NCI-H82 (cell line): ENCODE data around the gene SEC24D.

Experiments used
- DNase-seq: peaks from one replicate; lab custom pipeline; 2025; lab: John Stamatoyannopoulos, UW

Gene SEC24D

DNA sequence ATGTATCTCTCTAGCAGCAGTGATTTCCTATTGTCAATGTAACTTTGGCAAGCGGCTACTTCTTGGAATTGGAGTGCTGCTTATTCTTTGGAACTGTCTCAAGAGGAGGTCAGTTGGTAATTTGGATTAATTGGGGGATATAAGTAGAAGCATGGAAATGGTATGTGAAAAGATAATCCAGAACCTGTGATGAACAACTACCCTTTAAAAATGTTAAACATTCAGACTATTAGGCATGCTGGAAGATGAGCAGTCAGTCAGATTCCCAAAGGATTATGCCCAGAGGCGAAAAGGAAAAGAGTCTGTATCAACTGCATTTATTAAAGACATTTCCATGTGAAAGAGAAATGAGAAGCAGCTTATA lies 62.5 kb downstream of the SEC24D start:
- DNase-seq: no peak

DNA sequence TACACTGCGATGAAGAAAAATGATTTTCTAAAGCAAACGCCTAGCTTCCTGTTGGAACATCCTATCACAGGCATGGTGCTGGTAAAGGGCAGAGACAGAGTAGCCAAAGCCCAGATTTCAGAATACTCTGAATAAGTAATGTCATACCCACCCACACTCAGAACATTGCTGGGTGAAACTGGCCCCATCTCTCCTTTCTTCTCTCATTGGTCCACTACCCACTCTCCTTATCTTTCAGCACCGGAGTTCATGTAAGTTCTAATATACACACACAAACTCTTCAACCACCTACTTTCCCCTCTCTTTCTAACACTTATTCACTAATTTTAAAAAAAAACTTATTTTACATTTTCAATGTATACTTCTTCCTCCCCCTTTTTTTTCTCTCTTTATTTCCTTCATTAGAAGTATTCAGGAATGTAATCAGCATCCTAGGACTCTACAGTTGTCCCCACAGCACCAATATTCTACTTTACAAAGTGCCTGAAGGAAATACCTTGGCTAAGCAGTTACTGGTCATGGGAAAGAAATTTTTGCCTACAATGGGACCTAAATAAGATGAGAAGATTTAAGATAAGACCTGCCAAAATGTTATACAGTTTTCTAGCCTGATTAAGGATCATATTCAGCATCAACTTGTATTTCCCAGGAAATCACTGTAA lies 63.0 kb downstream of the SEC24D start:
- DNase-seq: no peak

DNA sequence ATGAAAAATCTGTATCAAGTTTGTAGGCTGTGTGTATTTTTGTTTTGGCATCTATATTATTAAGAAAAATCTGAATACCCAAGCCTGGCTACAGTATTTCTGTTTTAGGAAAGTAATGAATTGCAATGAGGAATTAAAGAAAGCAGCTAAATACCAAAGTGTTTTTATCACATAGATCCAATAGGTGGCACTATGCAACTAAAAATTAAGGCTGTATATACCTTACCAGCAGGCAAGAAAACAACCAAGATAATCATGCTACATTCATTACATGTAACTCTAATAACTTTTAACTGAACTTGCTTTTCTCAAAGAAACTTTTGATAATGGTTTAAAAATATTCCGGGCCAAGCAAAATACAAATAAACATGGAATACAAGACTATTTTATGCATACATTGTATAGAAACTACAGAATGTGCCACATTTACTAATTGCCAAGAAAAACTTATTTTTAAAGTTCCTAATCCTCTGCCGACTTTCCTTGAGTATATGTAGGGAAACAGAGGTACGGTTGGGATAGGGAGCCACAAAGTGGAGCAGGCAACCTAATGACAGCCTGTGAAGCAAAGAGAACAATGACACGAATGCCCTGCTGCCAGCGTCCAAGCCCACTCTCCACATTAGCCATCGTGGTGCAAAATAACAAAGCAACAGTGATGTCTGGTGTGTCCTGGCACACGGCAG lies 63.7 kb downstream of the SEC24D start:
- DNase-seq: peak; percentile 65

DNA sequence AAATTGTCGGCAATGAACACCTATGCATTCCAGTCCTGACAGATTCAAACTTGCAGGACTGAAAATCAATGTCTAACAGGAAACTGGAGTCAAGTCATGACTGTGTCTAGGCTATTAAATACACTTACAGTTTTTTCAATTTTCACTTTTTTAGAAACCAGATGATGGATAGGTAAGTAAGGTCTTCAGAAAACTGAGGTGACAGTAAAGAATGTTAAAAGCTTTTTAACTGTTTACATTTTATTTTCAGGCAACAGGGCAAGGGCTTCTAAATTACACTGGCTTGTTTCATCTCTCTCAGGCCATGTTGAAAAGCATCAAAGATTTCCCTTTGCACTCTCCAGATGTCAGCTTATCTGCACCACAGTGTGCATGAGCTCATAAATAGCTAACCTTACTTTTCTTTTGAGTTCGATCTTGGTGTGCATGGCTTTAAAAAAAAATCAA lies 65.2 kb downstream of the SEC24D start:
- DNase-seq: no peak

DNA sequence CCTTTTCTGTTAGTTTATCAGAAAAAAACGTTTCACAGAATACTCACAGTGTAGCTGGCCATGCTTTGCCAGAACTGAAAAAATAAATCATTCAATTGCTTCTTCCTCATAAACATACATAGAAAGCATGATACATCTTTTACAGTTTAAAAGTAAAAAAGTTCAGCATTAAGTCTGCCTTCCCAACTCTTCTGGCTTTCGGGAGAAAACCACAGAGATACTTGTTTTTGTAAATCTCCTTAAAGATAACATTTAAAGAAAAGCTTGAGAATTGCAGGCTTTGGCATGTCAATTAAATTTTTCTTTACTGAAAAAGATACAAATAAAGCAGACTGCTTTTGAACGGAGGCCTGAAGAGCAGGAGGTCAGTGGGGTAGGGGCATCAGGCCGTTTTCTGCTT lies 66.8 kb downstream of the SEC24D start:
- no peak for DNase-seq

DNA sequence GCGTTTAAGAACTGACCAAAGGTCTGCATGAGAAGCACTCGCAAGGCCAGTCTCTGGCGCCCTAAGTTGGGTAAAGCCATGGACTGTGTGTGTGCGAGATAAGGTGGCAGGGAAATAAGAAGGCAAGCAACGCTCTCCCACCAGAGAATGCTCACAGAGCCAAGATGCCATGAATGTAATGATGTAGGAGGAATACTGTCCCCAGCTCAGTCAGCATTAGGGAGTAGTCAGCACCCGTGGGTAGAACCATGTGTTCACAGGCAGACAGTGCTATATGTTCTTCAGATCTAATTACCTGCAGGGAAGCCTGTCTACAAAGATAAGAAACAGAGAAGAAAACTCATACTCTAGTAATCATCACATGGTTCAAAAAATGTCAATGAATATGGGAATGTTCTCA lies 68.8 kb downstream of the SEC24D start:
- DNase-seq: no peak

DNA sequence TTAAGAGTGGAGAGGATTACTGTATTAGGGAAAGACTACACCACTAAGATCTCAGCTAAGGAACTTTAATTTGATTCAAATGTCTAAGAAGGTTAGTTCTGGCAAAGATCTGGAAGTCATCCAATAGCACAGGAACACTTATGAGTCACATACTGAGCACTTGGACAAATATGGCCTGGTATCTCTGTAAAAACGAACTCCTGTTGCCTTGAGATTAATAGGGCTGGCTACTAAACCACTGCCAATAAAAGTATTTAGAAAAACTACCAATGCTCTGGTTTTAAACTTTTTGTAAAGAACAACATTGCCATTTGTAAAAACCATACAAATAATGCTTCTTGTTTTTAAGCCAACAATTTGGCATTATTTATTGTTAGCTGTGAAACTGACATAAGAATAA lies 70.5 kb downstream of the SEC24D start:
- DNase-seq: peak; percentile 89

DNA sequence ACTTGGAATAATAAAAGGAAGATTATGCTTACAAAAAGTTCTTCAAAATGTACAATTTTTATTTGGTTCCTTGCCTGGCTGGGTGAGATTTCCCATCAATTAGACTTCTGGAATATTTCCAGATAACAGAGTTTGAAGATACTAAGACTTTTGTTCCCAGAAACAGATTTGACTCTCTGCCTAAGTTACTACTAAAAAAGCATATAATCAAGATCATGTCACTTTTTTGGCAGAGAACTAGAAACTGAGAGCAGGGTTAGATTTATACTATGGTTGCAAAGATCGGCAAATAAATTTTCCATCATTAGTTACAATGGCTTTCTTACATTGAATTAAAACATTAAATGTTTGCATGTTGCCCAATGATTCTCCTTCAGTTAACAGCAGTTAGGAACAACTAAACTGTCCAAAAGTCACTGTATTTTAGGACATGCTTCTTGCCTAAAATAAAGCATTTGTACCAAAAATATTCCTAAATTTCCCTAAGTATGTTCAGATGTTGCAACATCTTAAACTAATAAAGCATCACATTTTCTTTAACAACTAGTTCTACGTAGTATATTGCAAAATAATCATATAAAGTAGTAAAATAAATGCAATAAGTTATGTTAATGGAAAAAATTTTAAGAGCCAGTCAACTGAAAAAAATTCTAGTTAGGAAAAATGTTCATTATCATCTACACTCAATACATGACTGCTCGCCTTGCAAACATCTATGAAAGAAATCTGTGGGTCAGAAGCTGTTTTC lies 73.0 kb downstream of the SEC24D start:
- DNase-seq: no peak

DNA sequence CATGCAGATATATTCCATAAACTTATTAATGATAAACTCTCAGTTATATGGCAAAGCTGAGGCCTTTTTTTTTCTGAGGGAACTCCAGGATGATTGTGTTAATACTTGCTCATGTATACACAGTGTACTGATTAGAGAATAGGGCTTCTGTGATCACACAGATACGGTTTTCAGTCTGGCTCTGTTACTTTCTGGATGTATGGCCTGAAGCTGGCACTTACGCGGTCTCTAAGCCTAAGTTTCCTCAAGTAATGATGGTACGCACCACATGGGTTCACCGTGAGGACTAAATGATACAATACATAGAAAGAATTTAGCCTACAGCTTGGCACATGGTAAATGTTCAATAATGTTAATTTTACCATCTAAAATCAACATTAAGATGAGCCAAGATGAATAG lies 73.8 kb downstream of the SEC24D start:
- DNase-seq: no peak

DNA sequence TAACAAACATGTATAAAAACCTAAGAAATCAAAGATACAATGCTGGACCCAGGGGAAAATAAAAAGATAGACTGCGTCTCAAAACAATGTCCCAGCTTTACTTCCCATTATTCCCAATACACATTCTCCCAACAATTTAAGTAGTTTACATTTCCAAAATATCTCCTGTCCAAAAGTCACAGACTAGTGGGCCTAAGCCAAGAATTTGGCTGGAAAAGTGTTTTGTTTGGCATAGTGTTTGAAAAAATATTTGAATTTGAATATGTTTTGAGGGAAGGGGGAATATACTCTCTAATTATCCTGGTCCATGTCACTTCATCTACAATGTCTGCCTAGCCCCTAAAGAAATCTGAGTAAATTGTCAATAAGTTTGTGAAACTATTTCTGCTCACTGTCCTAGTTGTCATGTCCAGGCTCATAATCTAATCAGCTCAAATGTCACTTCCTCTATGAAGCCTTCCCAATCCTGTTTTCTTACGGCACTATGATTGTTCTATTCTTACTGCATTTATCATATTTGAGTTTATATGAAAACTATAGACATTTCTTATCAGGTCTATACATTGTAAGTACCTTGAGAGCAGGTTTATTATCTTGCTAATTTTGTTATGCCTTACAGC lies 74.4 kb downstream of the SEC24D start:
- no peak for DNase-seq

DNA sequence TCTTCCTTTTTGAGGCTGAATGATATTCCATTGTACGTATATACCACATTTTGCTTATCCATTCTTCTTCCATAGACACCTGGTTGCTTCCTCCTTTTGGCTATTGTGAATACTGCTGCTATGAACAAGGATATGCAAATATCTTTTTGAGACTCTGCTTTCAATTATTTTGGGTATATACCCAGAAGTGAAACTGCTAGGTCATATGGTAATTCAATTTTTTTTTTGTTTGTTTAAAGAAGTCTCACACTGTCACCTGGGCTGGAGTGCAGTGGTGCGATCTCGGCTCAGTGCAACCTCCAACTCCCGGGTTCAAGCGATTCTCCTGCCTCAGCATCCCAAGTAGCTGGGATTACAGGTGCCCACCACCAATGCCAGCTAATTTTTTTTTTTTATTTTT lies 75.4 kb downstream of the SEC24D start:
- no peak for DNase-seq

DNA sequence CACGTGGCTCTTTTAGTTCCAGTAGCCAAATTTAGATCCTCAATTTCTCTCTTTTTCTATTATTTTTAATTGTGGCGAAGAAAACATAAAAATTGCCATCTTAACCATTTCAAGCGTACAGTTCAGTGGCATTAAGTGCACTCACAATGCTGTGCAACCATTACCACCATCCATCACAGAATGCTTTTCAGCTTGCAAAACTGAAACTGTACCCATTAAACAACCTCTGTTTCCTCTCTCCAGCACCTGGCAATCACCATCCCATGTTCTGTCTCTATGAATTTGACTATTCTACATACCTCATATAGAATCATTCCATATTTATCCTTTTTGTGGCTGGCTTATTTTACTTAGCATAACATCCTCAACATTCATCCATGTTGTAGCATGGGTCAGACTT lies 75.8 kb downstream of the SEC24D start:
- no peak for DNase-seq

DNA sequence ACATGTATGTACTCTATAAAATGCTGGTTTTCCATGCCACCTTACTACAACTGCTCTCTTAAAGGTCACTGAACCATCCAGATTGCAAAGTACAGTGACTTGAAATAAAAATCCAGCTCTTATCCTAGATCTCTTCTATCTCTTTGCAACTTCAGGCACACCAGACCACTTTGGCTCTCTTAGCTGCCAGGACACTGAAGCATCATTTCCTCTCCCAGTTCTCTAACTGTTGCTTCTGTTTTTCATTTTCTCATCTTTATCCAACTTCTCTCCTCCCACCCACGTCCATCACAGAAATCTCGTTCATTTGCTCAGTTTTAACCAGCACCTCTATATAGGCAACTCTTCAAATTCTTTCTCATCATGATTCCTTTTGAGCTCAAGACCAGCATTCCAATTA lies 76.4 kb downstream of the SEC24D start:
- no peak for DNase-seq

DNA sequence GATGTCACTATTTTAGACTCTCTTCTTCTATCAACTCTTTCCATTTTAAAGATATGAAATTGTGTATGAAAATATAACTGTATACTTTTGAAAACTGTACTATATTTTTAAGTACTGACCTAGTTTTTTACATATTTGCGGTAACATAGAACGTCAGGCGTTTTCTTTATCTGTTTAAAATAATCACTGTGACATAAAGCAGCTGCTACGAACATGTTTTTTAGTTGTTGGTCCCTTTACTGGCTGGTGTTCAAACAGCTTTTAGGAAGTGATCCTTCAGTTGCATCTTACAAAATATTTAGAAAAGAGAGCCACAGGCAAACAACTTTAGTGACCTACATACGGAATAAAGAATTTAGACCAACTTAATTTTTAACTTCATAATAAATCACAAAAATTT lies 77.6 kb downstream of the SEC24D start:
- DNase-seq: no peak

DNA sequence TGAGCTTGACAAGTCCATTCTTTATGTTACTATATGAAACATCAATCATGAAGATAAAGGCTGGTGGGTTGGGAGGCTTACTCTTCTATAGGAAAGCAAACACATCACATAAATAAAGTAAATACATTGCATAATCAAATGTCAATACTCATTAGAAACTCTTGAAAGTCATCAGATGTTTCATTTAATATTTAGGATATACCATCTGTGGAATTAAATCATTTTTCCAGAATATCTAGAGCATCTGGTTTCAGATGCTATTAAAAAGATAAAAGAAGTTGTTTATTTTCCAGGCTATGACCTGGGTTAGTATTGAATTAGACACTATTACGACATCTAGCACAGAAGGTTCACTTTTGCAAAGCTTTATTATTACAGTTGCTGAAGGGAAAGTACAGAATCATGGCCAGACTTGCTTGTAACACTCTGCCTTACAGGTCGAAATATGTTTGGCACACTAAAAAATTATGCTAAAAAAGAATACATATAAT lies 78.1 kb downstream of the SEC24D start:
- DNase-seq: no peak

DNA sequence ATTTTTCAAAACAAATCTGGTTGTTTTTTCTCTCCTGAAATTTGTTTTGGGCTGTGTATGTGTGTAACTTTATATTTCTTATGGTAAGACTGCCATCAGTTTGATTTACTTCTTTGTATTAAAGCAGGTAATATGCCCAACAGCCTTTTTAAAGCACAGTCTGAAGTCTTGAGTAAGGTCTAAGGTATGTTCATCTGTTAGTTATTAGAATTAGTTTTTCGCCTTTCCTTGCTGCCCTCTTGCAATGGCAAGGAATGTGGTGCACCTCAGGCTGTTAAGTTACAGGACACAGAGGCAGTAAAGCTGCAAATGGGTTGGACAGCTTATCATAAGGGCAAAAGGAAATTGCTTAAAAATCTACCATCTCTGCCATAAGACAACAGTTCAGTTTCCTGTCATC lies 79.0 kb downstream of the SEC24D start:
- DNase-seq: no peak

DNA sequence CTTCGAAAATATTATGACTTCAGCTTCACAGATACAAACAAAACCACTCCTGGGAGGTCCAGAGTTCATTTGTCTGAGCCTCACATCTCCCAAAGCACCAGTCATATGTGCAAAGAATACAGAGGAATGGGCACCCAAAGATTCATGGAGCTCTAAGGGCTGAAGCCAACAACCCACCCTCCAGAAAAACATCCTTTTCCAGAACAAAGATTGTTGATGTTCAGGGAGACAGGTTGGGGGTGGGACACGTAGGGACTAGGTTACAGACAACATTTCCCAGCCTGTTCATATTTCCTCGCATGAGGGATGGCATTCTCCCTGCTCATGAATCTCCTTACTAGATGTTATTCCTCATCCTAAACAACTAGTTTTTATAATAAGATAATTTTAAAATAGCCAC lies 79.5 kb downstream of the SEC24D start:
- no peak for DNase-seq

DNA sequence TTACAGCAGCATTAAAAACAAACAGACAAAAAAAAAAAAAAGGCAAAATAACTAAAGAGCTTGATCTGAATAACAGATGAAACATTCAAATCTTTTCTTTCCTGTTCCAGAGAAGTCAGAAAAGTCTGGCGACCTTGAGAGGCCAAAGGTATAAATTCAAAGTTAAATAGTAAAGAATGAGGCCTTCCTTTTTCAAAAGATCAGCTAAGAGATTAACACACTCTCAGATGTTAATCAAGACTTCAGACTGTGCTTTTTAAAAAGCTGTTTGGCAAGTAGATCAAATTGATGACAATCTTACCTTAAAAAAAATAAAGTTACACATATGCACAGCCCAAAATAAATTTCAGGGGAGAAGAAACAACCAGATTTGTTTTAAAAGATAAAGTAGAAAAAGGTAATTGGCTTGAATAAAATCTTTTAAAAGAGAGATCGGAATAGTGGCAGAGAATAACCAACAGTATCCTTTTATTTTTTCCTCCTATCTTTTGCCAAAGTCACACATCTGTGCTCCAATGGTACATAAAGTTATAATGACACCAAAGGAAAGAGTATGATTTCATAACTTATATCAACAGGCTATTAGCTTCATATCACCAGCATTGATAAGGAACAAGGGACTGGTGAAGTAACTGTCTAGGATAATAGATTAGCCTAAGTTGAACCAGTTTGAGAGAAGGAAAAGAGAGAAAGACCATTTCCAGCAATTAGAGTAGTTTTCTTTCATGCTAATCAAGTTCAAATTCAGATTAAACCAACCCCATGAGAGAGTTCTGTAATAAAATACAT lies 80.3 kb downstream of the SEC24D start:
- DNase-seq: no peak

DNA sequence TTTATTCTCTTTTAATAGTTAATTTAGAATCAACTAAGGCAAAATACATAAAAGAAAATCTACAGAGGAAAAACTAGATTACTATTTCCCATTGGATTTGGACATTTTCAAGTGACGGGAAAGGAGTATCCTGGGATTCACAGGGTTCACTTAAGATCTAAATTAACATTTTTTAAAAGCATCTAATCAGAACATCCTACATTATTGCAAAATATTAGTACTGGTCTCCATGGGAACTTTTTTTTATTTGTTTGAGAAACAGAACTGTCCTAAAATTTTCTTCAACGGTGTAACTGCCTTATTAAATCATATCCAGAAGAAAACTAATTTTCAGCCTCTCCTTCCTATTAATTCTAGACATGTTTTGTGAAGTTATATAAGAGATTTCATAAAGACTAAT lies 81.0 kb downstream of the SEC24D start:
- DNase-seq: no peak

DNA sequence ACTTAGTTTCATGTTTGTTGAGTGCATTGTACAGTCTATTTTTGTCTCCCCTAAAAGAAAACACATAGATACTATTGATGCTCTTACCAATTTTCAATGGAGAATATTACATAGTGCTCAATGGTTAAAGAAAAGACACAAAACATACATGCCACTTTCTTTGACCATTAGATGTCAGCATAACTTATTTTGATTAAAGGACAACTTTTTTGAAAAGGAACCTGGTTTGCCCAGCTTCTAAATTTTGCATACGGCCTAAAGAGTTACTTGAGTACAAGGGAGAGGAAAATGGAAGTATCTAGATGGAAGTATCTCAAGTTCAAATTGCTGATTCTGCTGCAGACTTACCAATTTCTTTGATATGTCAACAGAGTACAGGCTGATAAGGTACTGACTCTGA lies 82.2 kb downstream of the SEC24D start:
- DNase-seq: no peak

DNA sequence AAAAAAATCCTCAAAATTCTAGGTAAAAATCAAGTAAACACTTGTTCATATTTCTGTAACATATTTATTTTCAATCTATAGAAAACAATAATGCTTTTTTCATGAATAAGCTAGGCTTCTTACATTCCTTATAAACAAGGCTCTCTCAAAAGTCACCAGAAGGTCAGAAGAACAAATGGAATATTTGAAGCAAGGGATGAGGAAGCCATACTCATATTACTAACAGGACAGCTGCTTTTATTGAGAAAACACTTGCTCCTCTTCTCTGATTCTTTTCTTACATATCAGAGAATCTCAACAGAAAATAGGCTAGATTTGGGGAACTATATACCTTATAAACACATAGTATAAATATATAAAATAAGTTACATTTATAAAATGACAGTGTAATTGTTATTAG lies 82.8 kb downstream of the SEC24D start:
- DNase-seq: no peak

DNA sequence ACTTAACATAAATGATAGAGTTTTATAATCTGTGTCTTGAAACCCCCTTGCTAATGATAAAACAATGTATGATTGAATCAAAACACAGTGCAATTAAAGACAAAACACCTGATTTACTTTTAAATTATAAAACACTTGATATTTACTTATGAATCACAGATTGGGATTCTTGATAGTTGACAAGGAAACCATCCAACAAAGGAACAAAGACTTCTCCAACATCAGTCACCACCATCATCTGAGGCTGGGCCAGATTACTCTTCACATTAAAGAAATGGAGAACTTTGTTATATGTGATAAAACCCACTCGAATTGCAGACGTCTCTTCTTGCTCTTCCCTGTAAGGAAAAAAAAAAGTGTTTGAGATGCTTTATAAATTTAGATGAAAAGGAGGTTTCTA lies 83.4 kb downstream of the SEC24D start:
- DNase-seq: no peak
